ENCODE measurements around the gene PINK1.

GRCh38 chr1:20668581-20668980 is 35.3 kb downstream of the PINK1 start:
- no peak for TF ChIP-seq CTCF (optimal IDR thresholded peaks at IDR 0.05 in 1 of 3, IDR thresholded peaks at IDR 0.05 in 1 of 3, conservative IDR thresholded peaks at IDR 0.05 in 1 of 3; ENCODE audit: extremely low read depth in 1 of 3, insufficient read depth in 2 of 3, low read length in 3 of 3)
- no peak for TF ChIP-seq EZH2 (IDR thresholded peaks at IDR 0.05; ENCODE audit: low read length)

All from keratinocyte (primary cell).